ENCODE measurements around the gene LIPA.

LIPA gene

DNA sequence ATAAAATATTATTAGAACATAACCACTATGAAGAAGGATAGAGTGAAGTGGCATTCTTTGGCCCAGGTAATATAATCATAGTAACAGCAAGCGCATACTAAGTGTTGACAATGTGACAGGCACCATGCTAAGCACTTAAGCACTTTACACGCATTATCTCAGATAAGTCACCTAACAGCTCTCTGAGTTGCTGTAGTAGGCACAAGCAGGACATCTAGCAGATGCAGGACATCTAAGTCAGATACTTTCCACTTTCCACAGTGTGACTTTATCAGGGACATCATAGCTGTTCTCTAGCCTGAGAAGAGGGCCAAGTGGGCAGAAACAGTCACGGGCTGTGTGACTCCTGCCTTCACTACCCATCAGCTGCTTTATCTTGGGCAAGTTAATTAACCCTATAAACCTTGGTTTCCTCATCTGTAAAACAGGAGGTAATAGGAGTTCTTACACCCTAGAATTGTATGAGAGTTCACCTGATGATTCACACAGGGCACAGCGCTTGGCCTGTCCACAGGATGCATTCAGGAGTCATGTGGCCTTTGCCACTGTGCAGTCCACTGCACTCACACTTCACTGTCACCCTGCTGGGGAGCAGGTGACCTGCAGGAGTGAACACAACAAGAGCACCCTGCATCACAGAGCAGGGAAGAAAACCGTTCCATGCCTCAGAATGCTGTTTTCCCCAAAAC is 12.5 kb downstream of the LIPA start:
- DNase-seq (ENCODE audit: low spot score), result no peak

DNA sequence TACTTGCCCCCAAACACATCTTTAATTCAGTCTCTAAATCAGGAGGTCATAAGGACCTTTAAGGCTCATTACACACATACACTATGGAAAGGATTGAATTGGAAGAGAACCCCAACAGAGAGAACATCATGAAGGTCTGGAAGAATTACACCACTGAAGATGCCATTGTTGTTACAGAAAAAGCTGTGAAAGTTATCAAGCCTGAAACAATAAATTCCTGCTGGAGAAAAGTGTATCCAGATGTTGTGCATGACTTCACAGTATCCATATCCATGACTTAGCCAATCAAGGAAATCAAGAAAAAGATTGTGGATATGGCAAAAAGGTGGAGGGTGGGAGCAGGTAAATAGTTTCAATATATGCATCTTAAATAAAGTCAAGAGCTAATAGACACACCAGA is 13.7 kb downstream of the LIPA start:
- no peak for DNase-seq (ENCODE audit: low spot score)

DNA sequence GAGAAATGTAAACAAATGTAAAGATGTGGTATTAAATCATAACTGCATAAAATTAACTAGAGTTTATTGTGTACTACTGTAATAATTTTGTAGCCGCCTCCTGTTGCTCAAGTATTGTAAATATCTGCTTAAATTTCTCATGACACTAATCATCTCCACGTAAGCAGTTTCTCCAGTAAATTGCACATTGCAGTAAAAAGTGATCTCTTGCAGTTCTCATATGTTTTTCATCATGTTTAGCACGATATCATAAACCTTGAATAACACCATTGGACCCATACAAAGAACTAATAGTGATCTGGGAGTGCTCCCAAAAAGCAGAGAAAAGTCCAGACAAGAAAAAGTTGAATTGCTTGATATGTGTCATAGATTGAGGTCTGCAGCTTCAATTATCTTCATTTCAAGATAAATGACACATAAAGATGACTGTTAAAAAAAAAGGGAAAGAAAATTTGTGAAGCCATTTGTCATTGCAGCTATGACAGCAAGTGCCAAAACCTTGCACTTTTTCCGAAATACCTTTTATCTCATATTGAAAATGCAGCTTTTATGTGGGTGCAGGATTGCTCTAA is 15.3 kb downstream of the LIPA start:
- DNase-seq (ENCODE audit: low spot score), result no peak

DNA sequence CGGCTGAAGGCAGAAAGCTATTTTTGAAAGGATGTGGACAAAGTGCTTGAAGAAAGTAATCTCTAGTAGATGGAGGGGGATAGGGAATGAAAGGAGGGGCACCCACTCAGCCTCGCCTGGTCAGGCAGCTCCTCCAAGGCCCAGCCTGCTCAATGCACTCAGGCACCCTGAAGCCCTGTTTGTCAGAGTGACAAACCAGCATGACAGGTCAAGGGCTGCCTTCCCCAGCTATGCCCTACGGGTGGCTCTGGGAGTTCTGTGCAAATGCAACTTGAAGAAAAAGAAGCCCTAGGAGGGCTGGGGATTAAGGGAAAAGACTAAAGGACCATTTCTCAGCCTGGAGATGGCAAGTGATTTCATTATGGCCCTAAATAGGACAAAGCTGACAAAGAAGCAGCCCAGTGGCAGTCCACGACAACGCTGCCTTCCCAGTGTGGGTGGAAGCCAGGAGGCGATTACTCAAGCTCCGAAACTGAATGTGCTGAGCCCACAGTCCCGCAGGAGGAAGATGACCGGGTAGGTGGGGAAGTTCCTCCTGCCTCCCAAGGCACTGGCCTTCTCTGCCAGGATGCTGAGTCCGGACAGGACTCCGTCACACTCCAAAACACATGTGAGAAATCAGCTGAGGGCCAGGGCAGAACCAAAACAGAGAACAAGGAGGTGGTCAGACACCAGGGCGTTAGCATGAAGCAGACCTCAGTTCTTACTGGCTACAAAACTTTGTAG is 16.3 kb downstream of the LIPA start:
- no peak for DNase-seq (ENCODE audit: low spot score)

DNA sequence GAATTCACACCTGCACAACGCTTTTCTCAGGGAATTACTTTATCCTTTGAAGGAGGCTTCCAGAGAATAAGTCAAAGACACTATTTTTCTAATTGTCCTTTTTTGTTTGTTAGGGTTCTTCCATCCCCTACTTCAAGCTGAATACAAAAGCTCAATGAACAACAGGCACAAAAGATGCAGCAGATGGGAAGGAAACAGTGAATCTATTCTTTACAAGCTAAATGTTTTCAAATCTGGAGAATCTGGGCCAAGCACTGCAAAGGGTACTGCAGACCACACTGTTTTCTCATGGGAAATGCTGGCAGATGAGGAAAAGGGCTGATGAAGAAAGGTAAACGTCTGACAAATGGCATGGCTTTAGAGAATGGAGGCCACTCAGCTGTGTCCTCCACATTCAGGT is 18.5 kb downstream of the LIPA start:
- DNase-seq (ENCODE audit: low spot score), result no peak

DNA sequence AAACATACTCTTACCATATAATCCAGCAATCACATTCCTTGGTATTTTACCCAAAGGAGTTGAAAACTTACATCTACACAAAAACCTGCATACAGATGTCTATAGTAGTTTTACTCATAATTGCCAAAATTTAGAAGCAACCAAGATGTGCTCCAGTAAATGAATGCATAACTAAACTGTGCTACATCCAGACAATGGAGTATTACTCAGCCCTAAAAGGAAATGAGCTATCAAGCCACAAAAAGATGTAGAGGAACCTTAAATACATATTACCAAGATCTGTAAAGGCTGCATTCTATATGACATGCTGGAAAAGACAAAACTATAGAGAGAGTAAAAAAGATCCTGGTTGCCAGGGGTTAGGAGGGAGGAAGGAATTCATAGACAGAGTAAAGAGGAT is 22.6 kb downstream of the LIPA start:
- DNase-seq (ENCODE audit: low spot score), result no peak

DNA sequence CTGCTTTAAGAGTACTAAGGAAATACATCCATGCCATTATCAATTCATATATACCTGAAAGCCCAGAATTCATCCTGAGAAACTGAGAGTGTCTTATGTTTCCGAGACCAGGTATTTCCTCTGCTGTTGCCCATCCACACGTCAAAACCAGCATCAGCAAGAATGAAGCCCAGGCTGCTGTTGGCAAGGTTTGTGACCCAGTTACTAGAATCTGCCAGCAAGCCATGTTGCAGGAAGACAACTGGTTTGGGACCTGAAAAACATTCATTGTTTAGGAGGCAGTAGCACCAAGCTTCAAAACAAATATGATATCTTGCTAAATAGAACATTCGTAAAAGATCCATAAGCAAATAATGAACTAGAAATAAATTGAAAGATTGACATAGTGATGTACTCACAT is 23.4 kb downstream of the LIPA start:
- no peak for DNase-seq (ENCODE audit: low spot score)

DNA sequence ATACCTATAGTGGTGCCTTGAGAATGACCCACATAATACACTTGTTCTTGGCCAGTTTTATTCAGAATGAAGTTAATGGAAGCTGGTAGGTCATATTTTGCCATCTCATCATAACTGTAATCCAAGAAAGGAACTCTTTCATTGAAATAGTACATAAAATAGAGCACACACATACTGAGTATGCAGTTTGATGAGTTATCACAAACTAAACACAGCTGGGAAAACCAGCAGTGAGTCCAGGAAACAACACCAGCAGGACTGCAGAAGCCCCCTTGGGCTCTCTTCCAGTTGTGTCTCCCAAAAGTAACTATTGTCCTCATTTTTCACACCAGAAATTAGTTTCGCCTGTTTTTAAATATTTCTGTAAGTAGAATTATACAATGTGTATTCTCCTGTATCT is 24.7 kb downstream of the LIPA start:
- DNase-seq (ENCODE audit: low spot score), result no peak

DNA sequence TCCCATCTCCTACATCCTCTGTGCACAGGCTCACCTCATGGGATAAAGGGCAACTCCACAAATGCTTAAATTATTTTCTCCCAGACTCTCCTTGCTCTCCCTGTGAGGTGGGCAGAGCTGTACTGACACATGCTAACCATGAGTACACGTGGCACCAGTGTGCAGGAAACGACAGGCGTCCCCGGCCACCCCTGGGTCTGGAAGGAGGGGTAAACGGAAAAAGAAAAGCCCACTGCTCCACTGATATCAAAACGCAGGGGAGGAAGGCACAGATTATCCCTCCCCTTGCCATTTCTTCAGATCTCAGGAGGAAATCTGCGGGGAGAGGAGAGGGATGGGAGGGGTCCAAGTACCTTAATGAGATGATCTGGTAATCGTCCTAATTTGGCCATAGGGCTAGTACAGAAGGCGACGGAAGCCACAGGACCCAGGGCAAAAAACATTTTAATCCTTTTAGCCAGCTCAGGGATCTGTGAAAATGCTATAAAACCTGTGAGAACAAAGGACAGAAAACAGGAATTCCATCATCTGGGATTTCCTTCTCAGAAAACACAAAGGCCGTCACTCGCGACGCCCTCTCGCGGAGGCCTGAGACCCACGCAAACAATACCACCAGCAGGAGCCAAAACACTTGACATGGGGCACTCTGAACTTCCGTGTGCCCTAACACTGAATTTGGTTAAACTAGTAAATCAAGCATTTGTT is 26.7 kb downstream of the LIPA start:
- DNase-seq (ENCODE audit: low spot score), result no peak

DNA sequence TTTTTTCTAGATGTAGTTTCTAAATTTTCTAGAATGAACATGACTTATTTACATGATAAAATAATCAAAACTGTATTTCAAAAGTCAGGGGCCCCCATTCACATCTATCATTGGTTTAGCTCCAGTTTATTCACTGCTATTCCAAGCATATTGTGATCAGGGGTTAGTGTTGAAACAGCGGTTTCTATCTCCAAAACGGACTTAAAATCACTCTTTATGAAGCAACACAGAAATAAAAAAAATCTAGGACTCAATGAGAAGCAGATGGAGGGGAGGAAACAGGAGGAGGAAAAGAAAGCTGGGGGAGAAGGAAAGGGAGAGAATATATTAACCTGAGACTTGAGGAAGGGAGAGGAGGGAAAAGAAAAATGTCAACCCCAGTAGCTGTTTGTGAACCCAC is 29.7 kb downstream of the LIPA start:
- no peak for DNase-seq (ENCODE audit: low spot score)

DNA sequence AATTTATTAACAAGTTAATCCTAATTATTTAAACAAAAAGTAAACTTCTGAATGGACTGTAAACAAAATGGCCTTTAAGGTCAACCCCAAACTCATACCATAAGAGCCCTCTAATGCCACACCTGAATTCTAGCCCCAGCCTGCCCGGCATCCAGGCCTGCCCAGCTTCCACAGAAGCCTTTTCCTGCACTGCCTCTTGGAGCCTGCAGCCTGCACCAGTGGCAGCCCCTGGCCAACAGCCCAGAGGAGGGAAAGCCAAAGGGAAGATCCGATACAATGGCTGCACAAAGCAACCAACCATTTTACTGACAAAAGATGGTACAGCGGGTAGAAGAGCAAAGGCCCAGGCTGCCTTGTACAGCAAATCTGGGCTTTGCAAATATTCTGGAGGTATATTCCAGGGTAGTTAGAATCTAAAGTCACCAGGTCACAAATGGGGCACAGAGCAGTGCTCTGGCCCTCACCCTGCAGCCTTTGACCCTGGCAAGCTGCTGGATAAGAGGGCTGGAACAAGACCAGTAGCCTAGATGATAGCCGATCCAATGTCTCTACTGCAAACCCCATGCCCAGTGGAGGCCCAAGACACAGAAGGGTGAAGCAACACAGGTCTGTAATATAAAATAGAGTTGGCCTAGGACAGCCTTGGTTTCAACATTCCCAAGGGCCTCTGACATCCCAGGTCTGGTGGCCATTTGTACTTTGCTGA is 31.9 kb downstream of the LIPA start:
- no peak for DNase-seq (ENCODE audit: low spot score)

DNA sequence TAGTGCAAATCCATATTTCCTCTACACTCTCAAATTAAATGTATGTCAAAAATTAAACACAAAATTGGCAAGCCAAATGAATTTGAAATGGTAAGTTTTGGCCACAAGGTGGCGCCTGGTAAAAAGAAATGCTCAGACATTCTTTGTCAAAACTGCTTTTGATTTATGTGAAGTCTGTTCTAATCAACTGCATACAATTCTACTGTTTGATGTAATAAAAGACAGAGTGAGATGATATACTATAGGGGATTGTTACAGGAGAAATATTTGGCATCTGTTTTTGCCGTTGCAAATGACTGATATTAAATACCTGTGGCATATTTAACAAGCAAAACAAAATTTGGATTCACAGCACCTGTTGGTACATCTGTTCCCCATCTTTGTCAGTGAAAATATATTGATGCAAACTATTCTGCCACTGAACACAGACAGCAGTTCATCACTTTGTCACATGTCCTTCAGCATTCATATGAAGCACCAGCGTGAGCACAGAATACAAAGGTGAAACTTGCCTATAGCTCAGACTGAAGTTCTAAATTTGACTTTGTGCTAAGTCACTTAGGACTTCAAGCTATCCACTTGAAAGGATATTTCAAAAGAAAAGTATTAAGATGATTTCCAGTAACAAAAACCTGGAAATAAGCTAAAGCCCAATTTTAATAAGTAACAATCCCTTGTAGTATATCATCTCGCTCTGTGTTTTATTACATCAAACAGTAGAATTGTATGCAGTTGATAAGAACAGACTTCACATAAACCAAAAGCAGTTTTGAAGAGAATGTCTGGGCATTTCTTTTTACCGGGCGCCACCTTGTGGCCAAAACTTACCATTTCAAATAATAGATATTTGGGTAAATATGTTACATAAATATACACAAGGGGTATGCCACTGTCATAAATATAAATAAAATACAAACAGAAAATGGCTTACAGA is 34.3 kb downstream of the LIPA start:
- DNase-seq (ENCODE audit: low spot score), result peak; percentile 34

DNA sequence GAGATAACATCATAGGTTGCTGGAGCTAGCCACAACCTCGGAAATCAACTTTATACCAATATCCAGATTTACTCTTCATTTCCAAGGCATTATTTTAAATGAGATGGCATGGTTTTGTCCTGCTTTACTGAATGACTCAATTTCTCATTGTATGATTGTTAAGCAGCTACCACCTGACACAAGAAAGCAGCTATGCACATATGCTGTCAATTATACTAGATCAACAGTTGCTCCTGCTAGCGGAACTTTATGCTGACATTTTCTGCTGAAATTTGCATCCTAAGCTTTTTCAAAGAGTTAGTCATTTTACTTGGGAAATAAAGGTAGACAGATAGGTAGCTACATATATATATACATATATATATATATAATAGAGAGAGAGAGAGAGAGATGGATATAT is 35.5 kb downstream of the LIPA start:
- no peak for DNase-seq (ENCODE audit: low spot score)

DNA sequence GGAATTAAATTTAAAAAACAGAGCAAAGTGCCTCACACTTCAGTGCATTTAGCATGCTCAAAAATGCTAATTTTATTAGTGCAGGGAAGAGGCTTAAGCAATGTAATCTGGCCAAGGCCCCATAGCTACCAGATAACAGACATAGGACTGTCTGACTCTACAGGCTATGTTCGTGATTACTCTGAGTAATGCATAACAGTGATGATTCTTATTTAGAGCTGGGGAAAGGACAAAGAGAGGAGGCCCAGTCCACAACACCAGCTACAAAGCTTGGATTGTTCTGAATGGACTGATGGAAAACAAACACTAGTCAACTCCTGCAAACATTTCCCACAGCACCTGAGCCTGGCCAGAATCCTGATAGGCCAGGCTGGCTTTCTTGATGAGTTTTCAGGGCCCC is 36.1 kb downstream of the LIPA start:
- DNase-seq (ENCODE audit: low spot score), result no peak

DNA sequence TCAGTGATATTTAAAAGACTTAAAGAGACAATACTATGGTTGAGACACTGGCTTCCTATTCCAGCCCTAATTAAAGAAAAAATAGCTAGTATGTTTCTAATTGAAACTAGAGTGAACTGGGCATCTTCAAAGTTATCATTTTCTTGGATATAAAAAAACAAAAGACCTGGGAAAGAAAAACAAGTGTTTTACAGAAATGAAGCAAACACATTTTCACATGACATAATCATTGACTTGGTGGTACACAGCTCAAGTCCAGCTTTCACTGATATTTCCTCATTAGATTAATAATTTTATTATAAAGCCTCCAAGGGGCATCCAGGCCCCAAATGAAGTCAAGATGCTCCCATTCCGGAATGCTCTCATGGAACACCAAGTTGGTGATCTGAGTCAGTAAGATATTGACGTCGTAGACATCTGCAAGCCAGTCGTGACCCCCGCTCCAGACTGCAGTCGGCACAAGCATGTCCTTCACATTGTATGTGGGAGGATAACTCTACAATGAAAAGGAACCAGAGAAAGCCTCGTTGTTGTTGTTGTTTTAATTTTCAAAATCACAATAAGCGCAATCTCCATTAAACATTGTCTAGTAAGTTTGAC is 36.9 kb downstream of the LIPA start:
- no peak for DNase-seq (ENCODE audit: low spot score)

DNA sequence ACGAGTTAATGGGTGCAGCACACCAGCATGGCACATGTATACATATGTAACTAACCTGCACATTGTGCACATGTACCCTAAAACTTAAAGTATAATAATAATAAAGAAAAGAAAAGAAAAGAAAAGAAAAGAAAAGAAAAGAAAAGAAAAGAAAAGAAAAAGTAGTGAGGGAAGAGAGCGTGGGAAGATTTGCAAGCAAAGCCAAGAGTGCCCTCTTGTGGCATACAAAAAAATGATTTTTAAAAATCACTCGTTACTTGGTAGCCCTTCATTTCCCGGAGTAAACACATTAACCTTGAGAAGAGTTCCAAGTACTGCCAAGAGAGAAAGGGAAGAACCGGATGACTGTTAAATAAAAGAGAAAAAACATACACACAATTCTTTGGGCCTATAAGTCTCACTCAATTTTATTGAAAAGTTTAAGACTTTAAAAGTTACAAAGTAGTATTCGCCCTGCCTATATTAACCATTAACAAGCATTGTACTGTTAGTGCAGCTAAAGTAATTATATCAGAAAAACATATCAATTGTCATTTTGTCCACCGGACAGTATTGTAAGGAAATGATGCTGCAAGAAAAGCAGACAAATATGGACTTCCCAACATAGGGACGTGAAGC is 38.3 kb downstream of the LIPA start:
- peak; percentile 23 for DNase-seq (ENCODE audit: low spot score)

DNA sequence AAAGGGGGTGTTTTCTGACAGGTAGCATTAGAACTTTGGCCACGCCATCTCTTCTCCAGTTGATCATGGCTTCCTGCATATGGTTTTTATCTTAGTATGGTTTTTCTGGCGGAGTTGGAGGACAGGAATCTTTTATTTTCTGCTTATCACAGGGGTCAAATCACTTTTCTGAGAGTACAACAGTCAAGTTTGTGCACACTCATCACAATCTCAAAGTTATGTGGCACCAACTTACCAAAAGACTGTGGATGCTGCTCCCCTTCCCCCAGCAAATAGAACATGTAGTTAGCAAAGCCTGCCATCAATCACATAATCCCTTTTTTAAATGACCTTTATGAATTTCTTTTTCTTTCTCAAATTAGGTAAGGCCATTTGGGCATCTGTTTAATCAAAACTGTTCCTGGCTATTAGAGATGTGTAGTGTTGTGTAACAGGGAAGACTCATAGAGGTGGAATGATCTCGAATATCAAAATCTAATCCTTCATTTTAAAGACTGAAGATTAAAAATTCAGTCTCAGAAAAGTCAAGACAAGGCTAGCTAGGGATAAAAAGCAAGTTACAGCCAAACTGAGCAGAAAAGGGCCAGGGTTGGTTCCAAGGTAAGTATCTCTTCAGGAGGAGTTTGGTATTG is 40.7 kb downstream of the LIPA start:
- DNase-seq (ENCODE audit: low spot score), result no peak

DNA sequence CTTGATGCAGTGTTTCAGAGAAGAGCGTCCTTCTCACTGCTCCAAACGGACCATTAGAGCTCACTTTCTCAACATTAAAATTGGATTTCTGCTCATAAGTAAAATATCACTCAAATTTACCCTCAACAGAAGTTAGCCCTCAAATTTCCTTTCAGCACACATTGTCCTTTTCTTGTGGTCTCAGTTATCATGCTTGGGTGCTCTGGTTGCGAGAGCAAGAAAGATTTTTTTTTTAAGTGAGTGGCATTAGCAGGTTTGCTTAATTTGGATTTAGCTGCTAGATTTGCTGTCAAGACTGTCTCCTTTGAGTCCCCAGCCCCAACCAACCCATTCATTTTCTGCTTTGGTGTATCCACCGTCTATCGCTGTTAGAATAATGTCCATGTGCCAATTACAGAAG is 41.9 kb downstream of the LIPA start:
- no peak for DNase-seq (ENCODE audit: low spot score)

DNA sequence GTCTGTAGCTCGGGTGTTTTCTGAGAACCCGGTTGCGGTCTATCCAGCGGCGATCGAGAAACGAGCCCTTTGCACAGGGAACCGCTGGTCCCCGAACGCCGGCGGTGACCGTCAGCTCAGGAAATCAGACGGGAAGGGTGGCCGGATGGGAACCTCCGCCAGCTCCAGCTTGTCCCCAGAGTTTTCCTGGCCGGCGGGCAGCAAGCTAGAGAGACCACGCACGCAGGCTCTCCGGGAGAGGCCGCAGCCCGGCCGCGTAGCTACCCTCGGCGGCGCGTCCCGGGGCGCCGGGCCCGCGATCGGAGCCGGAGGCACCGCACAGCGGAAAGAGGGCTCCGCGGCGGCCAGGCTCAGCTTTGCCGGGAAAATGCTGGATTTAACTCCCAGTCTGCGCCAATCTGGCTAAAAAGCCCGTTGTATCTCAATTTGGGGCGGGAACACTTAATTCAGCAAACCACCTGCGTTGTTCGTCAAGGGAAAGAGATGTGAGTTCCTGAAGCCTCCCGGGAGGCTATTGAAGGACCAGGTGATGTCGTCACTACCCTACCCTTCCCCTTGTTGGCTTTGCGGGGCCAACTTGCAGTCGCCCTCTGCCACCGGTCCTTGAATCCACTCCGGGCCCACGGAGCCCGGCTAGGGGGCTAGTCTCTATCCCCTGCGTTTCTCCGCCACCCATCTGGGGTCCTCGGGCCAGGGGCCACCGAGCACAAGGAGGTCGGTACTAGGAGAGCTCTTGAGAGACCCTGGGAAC is 43.6 kb downstream of the LIPA start:
- peak; percentile 23 for DNase-seq (ENCODE audit: low spot score)

Data from germinal center (tissue), 1 donor.